ENCODE results near the gene P3H3.

The P3H3 gene

DNA sequence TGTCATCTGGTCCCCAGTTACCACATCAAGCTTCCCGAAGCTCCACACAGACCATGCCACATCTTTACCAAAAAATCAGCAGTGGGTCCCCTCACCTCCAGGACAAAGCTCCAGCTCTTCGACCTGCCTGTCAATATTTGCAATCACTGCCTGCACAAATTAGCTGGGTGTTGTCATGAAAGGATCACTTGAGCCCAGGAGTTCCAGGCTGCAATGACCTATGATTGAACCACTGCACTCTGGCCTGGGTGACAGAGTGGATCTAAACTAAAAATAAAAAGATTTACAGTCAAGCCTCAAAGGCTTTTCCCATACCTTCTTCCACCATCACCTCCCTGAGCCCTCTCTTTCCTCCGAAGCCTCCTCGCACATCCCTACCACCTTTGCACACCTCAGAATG, 31.6 kb upstream of the P3H3 start:
- DNase-seq (ENCODE audit: low read depth in 2 of 2), result no peak

DNA sequence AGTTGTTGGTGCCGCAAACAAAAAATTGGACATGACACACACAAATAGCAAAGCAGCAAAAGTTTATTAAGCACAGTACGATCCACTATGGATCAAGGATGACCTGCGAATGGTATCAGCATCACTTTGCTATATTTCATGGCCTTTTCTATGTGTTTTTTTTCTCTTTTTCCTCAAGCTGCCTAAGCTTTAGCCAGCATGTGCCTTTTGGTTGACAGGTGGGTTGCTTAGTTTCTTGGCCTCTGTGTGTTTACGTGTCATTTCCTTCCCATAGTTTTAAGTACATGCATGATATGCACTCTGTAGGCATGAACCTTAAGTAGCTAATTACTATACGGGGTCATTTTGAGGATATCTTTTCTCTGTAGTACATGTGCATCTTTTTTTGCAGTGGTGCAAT, 29.1 kb upstream of the P3H3 start:
- DNase-seq (ENCODE audit: low read depth in 2 of 2), result no peak

GRCh38 chr12:6807170-6807569, 21.0 kb upstream of the P3H3 start:
- no peak for DNase-seq (ENCODE audit: low read depth in 2 of 2)

DNA sequence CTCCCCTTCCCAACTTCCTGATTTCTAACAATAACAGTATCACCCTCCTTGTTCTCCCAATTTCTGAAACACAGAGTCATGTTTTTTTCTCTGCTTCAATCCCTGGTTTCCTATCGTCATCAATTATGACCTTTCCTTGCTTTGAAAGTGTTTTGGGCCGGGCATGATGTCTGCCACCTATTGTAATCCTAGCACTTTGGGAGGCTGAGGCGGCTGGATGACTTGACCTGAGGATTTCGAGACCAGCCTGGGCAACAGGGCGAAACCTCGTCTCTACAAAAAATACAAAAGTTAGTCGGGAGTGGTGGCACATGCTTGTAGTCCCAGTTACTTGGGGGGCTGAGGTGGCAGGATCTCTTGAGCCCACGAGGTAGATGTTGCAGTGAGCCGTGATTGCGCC, 19.2 kb upstream of the P3H3 start:
- no peak for DNase-seq (ENCODE audit: low read depth in 2 of 2)

GRCh38 chr12:6810758-6811157, 17.4 kb upstream of the P3H3 start:
- DNase-seq (ENCODE audit: low read depth in 2 of 2), result no peak

GRCh38 chr12:6813363-6813762, 14.8 kb upstream of the P3H3 start:
- DNase-seq (ENCODE audit: low read depth in 2 of 2), result no peak

DNA sequence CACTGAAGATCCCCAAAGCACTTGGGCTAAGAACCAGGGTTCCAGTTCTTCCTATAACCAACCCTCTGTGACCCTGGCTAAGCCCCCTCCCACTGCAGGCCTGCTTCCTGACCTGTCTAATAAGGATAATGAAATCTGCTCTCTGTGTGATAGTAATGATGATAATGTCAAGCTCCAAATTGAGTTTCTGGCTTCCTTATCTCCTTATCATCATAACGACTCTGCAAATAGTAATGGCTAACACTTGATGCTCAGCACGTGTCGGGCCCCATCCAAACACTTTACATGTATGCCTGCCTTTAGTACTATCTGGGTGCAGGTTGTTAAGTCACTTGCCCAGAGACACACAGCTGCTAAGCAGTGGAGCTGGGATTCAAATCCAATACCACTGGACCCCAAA, 11.6 kb upstream of the P3H3 start:
- no peak for DNase-seq (ENCODE audit: low read depth in 2 of 2)

DNA sequence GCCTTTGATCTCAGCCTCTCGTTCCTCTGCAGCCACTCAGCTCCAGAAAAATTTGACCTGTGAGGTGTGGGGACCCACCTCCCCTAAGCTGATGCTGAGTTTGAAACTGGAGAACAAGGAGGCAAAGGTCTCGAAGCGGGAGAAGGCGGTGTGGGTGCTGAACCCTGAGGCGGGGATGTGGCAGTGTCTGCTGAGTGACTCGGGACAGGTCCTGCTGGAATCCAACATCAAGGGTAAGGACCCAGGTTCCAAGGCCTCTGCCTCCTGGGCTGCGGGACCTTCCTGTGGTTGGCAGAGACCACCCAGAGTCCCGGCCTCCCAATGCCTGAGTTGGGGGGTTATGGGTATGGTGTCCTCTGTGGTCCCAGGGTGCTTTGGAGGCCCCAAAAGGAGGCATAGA, 11.1 kb upstream of the P3H3 start:
- no peak for DNase-seq (ENCODE audit: low read depth in 2 of 2)

GRCh38 chr12:6817662-6818157, 10.5 kb upstream of the P3H3 start:
- DNase-seq (ENCODE audit: low read depth in 2 of 2), result no peak

- DNase-seq (ENCODE audit: low read depth in 2 of 2), result no peak
These were observed 10.0 kb upstream of the P3H3 start for GRCh38 chr12:6818222-6818621.

DNA sequence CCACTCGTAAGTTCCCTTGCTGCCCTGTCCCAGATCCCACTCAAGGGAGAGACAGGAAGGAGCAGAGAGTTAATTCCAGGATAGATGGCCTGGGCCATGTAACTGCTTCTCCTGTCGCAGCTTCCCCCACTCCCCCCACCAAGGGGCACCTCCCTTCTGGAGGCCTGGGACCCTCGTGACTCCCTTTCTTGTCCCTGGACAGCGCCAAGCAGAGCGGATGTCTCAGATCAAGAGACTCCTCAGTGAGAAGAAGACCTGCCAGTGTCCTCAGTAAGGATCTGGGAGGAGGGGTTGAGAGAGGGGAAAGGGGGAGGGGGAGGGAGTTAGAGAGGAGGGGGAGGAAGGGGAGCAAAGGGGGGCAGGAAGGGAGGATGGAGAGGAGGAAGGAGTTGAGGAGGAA, 9.6 kb upstream of the P3H3 start:
- no peak for DNase-seq (ENCODE audit: low read depth in 2 of 2)

DNA sequence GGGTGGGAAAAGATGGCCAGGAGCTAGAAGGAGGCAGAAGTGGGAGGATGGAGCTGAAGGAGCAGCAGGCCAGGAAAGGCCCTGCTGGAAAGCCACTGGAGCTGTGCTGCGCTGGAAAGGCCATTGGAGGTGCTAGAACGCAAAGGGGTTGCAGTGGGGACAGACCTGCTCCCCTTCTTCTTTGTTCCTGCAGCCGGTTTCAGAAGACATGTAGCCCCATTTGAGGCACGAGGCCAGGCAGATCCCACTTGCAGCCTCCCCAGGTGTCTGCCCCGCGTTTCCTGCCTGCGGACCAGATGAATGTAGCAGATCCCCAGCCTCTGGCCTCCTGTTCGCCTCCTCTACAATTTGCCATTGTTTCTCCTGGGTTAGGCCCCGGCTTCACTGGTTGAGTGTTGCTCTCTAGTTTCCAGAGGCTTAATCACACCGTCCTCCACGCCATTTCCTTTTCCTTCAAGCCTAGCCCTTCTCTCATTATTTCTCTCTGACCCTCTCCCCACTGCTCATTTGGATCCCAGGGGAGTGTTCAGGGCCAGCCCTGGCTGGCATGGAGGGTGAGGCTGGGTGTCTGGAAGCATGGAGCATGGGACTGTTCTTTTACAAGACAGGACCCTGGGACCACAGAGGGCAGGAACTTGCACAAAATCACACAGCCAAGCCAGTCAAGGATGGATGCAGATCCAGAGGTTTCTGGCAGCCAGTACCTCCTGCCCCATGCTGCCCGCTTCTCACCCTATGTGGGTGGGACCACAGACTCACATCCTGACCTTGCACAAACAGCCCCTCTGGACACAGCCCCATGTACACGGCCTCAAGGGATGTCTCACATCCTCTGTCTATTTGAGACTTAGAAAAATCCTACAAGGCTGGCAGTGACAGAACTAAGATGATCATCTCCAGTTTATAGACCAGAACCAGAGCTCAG, 8.8 kb upstream of the P3H3 start:
- no peak for DNase-seq (ENCODE audit: low read depth in 2 of 2)

GRCh38 chr12:6820166-6820565, 8.0 kb upstream of the P3H3 start:
- DNase-seq (ENCODE audit: low read depth in 2 of 2), result no peak

DNA sequence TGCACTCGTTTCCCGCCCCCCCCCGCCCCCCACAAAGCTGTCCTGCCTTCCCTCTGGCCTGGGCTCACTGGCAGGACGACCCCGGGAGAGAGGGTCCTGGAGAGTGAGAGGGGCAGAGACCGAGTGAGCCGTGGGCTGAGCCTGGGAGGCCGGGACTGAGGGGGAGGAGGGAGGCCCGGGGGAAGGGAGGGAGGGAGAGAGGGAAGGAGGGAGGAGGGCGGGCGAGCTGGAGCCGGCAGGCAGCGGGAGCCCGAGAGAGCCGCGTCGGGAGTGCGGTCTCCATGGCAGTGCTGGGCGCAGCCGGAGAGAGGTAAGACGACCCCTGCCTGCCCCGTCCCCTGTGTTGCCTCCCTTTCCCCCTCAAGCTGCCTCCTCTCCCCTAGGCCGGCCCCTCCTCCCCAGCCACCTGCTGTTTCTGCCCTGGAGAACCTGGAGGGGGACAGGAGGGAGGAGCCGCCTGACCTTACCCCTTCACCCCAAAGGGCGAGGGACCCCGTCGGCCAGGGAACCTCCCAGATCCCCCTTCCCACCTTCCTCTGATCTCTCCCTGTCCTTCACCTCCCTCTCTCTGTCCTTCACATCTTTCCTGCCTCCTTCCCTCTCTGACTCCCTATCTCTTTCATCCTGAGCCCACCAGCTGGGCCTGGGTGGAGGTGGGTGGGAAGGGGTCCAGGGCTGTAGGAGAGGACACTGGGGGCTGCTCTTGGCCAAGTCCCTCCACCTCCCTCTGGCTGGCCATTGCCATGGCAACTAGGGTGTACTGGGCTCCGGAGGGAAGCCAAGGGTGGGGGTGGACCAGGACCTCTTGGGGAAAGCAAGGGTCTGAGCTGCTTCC, 6.4 kb upstream of the P3H3 start, which contains the start of gene GPR162:
Gene GPR162, plus strand, starts transcription at position 231 of the 835 bp plus-strand sequence. CDS start 2,078 bp downstream, outside the sequence.
- no peak for DNase-seq (ENCODE audit: low read depth in 2 of 2)

DNA sequence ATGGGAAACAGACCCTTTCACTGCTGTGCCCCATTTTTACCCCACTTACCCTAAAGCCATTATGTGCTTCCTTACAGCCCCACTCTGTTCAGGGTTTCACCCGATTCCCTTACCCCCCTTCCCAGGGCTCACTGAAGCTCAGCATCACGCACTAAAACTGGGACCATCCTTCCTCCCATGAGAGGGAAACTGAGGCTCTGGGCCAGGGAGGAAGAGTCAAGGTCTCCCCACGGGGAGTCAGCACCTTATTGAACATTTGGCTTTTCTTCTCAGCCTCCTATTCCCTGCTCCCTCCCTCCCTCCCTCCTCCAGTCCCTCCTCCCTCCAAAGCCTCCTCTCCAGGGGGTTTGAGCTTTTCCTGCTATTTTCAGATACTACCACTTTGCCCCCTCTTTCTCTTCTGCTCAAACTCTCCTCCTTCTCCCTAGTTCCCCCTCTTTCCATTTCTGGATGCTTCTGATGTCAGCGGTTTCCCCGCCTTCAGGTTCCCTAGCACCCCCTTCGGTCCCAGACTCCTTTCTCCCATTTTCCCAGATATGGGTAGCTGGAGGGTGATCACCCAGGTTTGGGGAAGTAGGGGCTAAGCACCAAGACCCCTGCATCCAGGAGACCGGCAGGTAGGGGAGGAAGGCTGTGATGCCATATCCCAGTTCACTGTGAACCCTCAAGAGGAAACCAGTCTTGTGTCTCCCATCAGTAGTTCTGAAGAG, 5.6 kb upstream of the P3H3 start:
- no peak for DNase-seq (ENCODE audit: low read depth in 2 of 2)

DNA sequence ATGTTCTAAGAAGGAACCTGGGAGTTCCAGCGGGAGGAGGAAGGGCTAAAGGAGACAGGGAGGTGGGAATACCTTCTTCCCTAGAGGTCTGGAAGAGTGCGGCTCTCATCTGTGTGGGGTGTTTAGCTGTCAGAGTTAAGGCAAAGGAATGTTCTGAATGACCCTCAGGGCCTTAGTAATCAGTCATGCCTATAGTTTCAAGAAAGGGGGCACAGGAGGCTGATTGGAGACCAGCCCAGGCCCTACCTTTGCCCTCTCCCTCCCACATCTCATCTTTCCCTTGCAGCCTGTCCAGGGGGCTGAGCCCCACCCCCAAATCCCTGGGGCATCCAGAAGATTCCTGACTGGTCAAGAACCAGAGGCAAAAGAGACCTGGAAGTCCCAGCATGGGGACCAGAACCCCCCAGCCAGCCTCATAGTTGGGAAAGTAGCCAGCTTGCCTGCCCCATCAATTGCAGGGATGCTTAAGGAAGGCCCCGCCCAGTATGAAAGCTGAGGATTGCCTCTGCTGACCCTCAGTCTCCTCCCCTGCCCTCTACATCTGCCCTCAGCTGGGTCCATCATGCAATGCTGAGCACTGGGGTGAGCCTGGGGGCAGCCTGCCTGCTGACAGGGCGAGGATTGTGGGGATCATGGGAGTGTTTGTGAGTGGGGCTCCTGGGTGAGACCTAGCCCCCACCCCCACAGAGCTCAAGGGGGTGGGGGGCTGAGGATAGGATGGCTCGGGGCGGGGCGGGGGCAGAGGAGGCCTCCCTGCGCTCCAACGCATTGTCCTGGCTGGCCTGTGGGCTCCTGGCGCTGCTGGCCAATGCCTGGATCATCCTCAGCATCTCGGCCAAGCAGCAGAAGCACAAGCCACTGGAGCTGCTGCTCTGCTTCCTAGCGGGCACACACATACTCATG, 4.8 kb upstream of the P3H3 start:
- DNase-seq (ENCODE audit: low read depth in 2 of 2), result no peak

DNA sequence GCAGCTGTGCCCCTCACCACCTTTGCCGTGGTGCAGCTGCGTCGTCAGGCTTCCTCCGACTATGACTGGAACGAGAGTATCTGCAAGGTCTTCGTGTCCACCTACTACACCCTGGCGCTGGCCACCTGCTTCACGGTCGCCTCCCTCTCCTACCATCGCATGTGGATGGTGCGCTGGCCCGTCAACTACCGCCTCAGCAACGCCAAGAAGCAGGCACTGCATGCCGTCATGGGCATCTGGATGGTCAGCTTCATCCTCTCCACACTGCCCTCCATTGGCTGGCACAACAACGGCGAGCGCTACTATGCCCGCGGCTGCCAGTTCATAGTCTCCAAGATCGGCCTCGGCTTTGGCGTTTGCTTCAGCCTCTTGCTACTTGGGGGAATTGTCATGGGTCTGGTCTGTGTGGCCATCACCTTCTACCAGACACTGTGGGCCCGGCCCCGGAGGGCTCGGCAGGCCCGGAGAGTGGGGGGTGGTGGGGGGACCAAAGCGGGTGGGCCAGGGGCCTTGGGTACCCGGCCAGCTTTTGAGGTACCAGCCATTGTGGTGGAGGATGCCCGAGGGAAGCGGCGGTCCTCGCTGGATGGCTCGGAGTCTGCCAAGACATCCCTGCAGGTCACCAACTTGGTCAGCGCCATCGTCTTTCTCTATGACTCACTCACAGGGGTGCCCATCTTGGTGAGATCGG, 4.0 kb upstream of the P3H3 start:
- DNase-seq (ENCODE audit: low read depth in 2 of 2), result no peak

- DNase-seq (ENCODE audit: low read depth in 2 of 2), result no peak
These were observed 3.3 kb upstream of the P3H3 start for GRCh38 chr12:6824901-6825381.

DNA sequence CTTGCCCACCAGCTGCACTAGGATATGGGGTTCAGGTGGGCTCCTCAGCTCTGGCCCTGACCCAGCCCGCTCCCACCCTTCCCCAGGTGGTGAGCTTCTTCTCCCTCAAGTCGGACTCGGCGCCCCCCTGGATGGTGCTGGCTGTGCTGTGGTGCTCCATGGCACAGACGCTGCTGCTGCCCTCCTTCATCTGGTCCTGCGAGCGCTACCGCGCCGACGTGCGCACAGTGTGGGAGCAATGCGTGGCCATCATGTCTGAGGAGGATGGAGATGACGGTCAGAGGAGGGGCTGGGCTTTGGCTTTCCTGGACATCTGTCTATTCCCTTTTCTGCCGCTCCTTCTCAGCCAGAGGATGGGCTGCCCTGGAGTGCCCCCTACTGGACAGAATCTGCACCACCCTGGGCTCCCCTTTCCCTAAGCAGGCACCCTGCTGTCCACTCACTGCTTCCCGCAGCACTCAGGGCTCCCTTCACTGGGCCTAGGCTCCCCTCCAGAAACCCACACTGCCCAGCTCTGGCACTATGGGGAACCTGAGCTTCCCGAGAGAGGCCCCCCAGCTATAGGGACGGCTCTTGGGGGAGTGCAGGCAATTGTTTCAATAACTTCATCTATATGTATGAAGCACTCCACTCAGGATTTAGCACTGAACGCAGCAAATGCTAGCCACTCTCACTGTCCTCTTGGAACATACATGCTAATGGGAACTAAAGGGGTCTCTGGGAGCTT, 2.6 kb upstream of the P3H3 start:
- peak; percentile 62 to 67 for DNase-seq (ENCODE audit: low read depth in 2 of 2)
